HG02642 (cell line): ENCODE results near the gene INPP5D.

Experiments
- ATAC-seq: cut with Tn5 transposase; IDR thresholded peaks from one replicate; pipeline ENCODE4 v1.9.1; 2021; ENCODE audit warnings: mild to moderate bottlenecking; ENCODE audit not compliant: unreplicated experiment, poor library complexity

Gene INPP5D

DNA sequence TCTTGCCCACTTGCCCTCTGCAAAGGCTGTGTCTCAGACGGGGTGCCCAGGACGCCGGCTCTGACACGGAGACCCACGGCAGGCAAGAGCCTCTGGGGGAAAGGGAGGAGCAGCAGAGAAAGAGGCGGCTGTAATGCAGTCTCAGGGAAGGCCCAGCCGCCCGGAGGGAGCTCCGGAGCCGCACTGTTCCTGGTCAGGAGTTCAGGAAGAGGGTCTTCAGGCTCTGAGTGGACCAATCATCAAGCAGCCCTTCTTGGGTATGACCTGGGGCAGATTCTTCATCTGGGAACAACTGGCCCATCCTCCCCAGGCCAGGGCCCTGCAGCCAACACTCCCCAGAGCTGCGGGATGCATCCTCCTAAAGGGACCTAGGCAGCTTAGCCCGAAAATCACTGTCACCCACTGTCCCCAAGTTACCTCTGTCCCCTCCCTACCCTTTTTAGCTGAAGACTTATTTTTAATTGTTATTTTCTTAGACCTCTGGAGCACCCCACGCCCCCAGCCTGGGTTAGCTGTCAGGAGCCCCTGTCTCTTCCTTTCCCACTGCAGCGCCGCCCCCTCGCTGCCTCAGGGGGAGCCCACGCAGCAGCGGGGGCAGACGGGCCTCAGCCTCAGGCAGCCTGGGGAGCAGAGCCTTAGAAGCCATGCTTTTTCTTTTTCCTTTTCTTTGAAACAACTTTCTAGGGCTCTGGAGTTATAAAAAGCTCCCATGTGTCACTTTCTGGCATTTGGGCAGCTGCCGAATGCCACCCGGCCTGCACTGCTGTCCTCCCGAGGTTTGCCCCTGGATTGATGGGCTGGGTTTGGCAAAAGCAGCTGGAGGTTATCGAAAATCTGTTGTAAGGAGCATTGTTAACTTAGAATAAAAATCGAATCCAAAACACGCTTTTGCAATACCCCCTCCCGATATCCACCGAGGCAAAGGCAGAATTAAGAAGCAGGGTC is 28.3 kb upstream of the INPP5D start:
- no peak for ATAC-seq

DNA sequence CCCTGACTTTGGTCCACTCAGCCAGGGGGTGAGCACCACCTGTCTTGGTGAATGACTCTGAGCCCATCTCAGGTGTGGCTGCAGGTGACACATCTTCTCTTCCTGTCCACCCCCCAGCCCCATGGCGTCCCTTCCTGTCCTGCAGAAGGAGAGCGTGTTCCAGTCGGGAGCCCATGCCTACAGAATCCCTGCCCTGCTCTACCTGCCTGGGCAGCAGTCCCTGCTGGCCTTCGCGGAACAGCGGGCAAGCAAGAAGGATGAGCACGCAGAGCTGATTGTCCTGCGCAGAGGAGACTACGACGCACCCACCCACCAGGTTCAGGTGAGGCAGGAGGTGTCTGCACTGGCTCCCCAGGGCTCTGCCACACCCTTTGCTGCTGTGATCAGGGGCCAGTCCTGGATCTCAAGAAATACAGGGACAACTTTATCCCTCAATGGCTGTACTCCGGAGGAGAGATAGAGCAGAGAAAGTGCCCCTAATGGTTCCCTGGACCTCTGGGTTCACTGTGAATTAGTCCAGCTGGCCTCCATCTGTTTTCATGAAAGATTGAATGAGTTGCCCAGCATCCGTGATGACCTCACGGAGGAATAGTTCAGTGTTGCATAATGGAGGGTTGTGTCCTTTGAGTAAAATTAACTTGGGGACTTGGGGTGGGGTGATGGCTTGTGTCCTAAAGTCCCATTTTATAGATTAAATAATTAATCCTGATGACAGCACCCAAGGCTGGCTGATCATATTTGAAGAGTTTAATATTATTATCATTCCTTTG is 27.4 kb upstream of the INPP5D start, which contains the start of gene NEU2:
Gene NEU2 (plus strand): TSS at position 122 of the 770 bp plus-strand sequence. CDS start 0 bp downstream, at position 122.
- no peak for ATAC-seq

DNA sequence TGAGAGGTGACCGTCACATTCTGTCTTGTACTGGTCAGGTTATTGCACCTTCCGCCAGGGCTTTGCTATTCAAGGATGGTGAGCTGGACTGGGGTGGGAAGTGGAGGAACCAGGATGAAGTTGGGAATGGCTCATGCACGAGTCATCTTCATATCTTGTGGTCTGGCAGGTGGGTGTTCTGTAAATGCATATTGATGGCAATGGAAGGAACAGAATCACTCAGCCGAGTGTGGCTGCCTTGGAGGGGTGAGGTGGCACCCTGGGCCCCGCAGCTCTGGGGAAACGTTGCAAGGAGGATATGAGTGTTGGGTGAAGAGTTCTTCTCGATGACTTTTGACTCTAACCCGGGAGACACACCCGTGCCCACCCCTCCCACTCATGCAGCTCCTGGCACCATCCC is 26.5 kb upstream of the INPP5D start:
- ATAC-seq = no peak

DNA sequence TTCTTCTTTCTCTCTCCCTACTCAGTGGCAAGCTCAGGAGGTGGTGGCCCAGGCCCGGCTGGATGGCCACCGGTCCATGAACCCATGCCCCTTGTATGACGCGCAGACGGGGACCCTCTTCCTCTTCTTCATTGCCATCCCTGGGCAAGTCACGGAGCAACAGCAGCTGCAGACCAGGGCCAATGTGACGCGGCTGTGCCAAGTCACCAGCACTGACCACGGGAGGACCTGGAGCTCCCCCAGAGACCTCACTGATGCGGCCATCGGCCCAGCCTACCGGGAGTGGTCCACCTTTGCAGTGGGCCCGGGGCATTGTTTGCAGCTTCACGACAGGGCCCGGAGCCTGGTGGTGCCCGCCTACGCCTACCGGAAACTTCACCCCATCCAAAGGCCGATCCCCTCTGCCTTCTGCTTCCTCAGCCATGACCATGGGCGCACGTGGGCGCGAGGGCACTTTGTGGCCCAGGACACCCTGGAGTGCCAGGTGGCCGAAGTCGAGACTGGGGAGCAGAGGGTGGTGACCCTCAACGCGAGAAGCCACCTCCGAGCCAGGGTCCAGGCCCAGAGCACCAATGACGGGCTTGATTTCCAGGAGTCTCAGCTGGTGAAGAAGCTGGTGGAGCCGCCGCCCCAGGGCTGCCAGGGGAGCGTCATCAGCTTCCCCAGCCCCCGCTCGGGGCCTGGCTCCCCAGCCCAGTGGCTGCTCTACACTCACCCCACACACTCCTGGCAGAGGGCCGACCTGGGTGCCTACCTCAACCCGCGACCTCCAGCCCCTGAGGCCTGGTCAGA is 25.9 kb upstream of the INPP5D start:
- ATAC-seq = no peak

DNA sequence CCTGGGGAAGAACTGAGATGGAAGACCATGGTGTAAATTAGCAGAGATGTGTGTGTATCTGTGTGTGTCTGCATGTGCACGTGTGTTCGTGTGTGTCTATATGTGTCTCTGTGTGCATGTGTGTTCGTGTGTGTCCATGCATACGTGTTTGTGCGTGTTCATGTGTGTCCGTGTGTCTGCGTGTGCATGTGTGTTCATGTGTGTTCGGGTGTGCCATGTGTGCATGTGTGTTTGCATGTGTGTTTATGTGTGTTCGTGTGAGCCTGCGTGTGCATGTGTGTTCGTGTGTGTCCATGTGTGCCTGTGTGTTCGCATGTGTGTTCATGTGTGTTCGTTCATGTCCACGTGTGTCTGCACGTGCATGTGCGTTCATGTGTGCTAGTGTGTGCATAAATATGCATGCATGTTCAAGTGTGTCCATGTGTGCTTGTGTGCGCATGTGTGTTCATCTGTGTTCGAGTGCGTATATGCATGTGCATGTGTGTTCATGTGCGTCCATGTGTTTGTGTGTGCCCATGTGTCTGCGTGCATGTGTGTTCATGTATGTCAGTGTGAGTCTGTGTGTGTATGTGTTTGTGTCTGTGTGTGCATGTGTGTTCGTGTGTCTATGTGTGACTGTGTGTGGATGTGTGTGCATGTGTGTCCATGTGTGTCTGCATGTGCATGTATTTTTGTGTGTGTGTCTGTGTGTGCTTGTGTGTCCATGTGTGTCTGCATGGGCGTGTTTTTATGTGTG is 24.5 kb upstream of the INPP5D start:
- ATAC-seq = no peak

DNA sequence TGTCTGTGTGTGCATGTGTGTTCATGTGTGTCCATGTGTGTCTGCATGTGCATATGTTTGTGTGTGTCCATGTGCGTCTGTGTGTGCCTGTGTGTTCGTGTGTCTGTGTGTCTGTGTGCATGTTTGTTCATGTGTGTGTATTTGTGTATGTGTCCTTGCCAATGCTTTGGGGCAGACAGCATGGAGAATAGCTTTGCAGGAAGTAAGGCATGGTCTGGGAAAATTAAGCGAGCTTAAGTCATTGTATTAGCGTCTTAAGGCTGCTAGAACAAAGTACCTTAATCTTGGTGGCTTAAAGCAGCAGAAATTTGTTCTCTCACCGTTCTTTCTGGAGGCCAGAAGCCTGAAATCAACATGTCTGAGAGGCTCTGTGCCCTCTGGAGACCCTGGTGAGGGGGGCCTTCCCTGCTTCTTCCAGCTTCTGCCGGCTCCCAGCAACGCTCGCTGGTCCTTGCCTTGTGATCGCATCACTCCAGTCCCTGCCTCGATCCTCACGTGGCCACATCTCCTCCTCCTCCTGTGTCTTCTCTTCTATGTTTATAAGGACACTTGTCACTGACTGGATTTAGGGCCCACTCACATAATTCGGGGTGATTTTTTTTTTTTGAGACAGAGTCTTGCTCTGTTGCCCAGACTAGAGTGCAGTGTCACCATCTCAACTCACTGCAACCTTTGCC is 23.8 kb upstream of the INPP5D start:
- no peak for ATAC-seq

DNA sequence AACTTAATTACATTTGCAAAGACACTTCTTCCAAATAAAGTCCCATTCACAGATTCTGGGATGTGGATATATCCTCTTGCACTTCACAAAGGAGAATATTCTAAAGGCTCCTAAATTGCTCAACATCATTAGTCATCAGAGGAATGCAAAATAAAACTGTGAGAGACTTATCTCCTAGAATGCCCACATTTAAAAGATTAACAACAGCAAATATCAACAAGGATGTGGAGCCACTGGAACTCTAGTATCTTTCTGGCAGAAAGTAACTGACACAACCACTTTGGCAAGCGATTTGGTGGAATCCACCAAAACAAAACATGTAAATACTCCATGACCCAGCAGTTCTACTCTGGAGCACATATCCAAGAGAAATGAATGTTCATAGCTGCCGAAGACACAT is 23.1 kb upstream of the INPP5D start:
- ATAC-seq = no peak

DNA sequence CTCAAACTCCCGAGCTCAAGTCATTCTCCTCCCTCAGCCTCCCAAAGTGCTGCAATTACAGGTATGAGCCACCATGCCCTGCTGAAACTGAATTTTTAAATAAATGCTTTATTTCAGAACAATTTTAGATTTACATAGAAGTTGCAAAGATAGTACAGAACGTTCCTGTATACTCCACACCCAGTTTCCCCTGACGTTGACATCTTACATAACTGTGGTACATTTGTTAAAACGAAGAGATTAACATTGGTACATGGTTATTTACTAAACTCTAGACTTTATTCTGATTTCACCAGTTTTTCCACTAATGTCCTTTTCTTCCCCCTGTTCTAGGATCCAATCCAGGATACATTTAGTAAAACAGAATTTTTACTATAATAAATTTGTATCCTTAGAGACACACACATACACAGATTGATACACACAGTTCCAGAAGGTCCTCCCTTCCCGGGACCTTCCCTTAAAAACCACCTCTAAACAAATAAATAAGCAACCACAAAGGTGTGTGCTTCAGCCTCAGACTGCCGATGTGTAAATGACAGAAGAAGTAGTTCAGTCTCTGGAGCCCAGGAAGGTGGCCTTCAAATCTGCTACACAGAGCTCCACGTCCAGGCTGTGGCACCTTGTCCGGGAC is 20.8 kb upstream of the INPP5D start:
- ATAC-seq = no peak

DNA sequence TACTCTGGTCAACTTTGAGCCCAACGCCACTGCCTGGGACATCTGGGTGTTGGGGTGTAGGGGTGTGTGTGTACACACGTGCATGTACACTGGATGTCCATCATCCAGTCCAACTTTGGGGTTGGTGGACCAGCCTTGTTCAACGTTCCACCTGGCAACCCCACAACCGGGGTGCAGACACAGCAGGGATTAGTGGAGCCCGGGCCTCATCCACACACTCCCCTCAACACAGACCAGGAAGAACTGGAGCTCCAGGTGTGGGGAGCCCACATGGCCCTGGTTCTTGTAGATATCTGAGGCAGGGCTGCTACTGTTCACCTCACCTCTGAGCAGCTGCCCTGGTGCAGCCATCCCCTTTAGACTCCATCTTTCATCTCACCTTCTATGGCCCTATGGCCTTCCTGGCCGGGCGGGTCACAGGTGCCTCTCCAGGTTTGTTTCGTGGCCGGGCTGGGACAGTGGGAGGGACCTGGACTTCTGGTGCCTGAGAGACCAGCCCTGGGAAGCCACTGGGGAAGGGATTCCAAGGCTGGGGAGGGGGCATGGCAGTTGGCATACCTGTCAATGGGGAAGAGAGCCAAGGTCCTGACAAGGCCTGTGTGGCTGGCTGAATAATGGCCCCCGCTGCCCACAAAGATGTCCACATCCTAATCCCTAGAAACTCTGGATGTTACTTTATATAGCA is 20.2 kb upstream of the INPP5D start:
- no peak for ATAC-seq

DNA sequence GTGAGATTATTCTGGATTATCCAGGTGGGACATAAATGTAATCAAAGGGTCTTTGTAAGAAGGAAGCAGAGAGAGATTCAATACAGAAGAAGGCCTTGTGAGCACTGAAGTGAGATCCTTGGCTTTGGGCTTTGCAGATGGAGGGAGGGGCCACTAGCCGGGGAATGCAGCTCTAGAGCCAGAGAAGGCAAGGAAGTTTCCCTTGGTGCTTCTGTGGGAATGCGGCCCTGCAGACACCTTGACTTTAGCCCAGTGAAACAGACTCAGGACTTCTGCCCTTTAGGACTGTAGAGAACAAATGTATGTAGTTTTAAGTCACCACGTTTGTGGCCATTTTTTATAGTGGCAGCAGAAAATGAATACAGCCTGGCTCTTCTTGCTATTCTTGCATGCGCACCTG is 19.6 kb upstream of the INPP5D start:
- no peak for ATAC-seq

DNA sequence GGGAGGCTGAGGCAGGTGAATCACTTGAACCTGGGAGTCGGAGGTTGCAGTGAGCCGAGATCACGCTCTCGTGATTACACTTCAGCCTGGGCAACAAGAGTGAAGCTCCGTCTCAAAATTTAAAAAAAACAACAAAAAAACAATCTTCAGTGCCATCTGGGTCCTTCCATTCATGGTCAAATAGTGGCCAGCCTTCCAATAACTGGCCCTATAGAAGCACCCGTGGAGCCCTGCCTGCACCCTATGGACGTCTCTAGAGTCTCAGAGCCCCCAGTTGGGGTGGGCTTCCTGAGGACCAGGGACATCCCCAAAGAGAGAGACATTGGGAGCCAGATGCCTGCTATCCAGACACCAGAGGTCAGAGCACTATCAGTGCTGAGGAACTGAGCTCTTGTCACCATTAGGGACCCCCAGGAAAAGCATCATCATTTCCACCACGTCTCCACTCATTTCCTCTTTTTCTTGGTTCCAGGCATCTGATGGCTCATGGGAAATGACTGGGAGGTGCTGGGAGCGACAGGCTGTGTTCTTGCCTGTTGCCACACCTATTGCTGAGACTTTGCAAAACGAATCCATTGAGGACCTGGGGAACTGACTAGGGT is 18.3 kb upstream of the INPP5D start:
- ATAC-seq = no peak

DNA sequence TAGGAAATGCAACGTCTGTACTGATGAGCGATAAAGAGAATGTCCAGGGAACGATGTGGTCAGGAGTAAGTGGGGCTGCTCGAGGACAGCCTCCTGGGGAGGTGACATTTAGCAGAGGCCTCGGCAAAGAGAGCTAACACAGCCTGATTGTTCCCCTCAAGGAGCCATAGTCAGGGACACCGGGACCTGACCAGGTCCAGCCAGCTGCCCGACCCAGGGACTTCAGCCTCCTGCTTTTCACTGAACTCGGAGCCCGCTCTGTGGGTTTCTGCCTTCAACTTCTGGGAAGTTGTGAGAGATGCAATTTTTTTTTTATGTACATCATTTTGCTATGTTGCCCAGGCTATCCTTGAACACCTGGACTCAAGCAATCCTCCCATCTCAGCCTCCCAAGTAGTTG is 17.6 kb upstream of the INPP5D start:
- ATAC-seq = no peak

DNA sequence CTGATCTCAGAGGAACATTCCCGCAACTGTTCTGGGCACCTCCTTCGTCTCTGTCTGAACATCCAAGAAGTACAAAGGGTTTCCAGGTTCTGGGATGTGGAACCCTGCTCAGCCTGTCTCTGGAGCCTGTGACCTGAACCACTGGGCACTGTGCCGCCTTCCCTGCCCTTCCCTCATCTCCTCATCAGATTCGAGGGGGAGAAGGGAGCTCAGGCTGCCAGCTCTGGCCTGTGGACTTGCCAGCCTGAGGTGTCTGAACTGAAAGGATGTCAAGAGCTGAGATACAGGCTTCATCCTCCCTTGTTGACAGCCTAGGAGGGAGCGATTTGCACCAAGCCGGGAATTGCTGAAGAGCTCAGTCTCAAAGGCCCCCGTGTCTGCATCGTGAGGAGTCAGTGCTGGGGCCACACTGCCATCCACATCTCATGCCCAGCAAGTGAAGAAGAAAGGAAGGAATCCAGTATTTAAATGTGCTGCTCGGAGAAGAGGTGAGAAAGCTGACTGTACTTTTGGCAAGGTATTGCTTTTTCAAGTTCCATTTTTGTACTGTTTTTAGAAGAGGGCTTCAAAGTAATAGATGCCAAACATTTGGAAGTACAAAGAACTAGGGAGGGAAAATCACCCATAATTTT is 15.1 kb upstream of the INPP5D start:
- ATAC-seq = no peak

DNA sequence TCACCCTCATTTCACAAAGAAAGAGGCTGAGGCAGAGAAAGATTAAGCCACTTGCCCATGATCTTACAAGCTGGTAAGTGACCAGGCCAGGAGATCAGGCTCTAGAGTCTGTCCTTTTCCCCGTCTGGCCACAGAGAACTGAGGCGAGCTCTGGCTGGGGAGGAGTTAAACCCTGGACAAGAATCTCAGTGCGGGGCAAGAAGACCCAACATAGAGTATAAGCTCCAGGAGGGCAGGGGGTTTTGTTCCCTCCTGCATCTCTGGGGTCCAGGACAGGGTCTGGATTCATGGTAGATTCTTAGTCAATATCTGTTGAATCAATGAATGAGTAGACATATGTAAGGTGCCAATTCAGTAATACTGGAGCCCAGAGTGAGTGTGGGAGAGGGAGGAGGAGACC is 12.9 kb upstream of the INPP5D start:
- no peak for ATAC-seq

DNA sequence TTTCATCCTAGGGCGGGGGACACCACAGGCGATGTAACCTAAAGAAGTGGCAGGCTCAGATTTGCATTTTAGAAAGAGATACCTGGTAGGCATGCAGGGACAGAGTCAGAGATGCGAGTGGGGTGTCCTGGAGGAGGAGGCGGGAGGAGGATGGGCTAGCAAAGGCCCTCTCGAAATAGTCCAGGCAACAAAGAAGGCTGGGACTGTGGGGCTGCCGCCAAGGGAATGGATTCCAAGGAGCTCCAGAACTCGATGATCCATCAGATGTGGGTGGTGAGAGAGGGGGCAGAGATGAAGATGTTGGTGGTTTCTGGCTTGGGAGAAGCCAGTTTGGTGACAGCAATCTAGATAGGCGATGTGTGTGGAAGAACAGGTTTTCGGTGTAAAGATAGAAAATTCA is 12.5 kb upstream of the INPP5D start:
- ATAC-seq = no peak

DNA sequence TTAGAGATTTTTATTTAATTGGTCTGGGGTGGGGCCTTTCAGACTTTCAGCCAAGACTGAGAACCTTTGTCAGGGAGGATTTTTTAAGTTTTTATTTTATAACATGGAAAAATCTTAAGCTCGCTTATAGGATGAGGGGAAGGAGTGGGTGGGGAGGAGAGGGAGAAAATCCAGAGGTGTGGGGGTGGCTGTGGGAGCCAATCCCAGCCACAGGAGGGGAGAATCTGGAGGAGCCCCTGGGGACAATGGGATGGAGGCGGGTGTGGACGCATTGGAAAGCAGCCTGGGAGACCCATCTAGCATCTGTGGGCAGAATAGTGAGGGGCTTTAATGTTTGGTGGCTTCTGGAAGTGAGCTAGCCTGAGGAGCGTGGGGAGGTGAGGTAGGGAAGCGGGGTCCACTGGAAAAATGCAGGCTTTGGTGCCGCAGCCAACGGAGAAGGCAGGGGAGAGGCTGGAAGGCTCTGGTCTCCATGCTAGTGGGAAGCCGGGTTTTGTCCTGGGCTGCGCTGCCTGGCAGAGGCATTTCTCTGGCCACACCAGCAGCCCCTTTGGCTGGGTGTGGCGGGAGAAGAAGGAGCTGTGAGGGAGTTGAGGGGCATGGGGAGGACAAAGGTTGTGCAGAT is 11.5 kb upstream of the INPP5D start:
- ATAC-seq = no peak

DNA sequence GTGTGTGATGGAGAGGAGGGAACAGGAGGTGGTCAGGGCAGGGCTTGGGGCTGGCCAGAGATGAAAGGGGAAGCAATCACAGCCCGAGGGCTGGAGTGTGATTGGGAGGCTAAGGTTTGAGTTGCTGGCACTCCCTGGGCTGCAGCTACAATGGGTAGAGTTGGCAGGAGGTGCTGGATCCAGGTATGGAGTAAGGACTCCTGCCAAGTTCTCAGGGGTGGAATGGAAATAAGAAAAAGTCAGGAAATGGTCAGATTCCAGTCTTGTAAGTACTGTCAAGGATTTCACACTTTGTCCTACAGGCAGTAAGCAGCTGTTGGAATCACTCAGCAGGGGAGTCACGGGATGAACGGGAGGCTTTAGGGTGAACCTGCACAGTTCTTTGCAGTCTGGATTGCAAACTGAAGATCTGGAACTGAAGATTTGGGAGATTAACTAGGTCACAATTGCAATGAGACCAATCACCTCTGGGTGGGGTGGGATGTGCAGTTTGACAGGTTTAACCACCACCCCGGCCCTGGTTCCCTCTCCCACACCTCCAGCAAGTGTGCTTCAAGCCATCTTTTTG is 10.9 kb upstream of the INPP5D start:
- no peak for ATAC-seq
